ENCODE results near the gene MORC1. TPM values are rescaled to one million over a fixed set of nuclear protein-coding genes. Genes with fewer than 3 reads are reported as not detected.

Gene MORC1
- total RNA-seq, 6 experiments from 2014 or later = 0.07 to 0.16 (median 0.14) TPM; not detected in 2

GRCh38 chr3:109057616-109058015 is 60.3 kb downstream of the MORC1 start:
- WGBS (ENCODE audit: insufficient coverage, low coverage, low lambda C conversion rate, missing lambda C conversion rate) = 67% methylated on average over 3 of the region's 3 CpGs
- no peak for DNase-seq
- H3K9me3 ChIP-seq = no peaks in the 10 kb centered on the region
- no peaks in the 10 kb centered on the region for H3K36me3 ChIP-seq
- no peak for TF ChIP-seq CTCF (IDR thresholded peaks at IDR 0.05)
- intact Hi-C loops (cut with DNase I) = no loop called here
- ATAC-seq = no peak
- H3K27ac ChIP-seq = no peak overlapping the region
- no peaks in the 10 kb centered on the region for H3K27me3 ChIP-seq
- no peaks in the 10 kb centered on the region for H3K4me1 ChIP-seq
- no peak overlapping the region for H3K4me3 ChIP-seq

DNA sequence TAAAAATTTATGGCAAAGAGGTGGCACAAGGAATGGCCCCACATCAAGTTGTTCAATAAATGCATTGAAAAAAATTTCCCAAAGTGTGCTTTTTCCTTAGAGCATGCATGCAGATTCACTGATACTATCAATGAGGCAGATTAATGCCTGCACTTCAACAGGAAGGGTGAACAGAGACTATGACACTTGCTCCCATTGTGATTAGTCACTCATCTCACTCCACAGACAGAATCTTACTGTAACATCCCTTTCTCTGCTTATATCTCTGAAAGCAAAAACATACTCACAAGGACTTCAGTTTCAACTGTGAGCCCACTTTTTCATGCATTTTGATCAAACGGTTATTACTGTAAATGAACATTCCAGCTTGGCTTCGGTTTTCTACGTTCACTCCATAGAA is 60.9 kb downstream of the MORC1 start:
- no peak for DNase-seq
- Histone ChIP-seq H3K27ac (no peak overlapping the region), H3K36me3 (no peaks in the 10 kb centered on the region), H3K9me3 (no peaks in the 10 kb centered on the region), H3K4me3 (no peak overlapping the region), H3K27me3 (no peaks in the 10 kb centered on the region), H3K4me1 (no peaks in the 10 kb centered on the region)
- intact Hi-C loops (cut with DNase I) = no loop called here
- TF ChIP-seq POLR2A (IDR thresholded peaks at IDR 0.05) = no peak
- no peak for TF ChIP-seq CTCF (IDR thresholded peaks at IDR 0.05)
- no peak for ATAC-seq
- 84% methylated on average over 3 of the region's 3 CpGs for WGBS (ENCODE audit: insufficient coverage, low coverage, low lambda C conversion rate, missing lambda C conversion rate)

GRCh38 chr3:109050591-109051167 is 67.3 kb downstream of the MORC1 start:
- H3K27me3 ChIP-seq = no peaks in the 10 kb centered on the region
- no peak overlapping the region for H3K4me3 ChIP-seq
- TF ChIP-seq CTCF (IDR thresholded peaks at IDR 0.05) (peak; percentile 62 to 76 (median 69)), POLR2A (IDR thresholded peaks at IDR 0.05) (no peak)
- WGBS (ENCODE audit: insufficient coverage, low coverage, low lambda C conversion rate, missing lambda C conversion rate) = 25% methylated on average over 3 of the region's 3 CpGs
- no peak for DNase-seq
- no peaks in the 10 kb centered on the region for H3K9me3 ChIP-seq
- H3K4me1 ChIP-seq = no peaks in the 10 kb centered on the region
- intact Hi-C loops (cut with DNase I) = no loop called here
- H3K27ac ChIP-seq = no peak overlapping the region
- peak; percentile 73 to 86 (median 84) for ATAC-seq
- no peaks in the 10 kb centered on the region for H3K36me3 ChIP-seq

DNA sequence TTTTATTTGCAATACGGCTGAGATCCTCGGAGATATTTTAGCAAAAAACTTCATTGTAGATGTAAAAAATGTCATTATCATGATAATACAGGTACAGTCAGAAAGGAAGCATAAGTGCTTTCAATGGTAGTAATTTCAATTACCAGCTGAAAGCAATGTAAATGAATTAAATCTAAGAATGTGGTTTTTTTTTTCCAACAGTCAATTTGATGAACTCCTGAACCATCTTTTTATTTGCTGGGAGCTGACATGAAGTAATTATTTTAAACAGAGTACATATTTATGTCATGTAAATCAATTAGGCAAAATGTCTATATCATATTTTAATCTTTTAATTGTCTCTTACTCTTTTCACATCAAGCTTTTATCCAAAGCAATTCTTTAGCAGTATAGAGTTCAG is 70.6 kb downstream of the MORC1 start:
- WGBS (ENCODE audit: insufficient coverage, low coverage, low lambda C conversion rate, missing lambda C conversion rate) = 65% methylated on average over 2 of the region's 2 CpGs
- H3K4me1 ChIP-seq = no peaks in the 10 kb centered on the region
- H3K4me3 ChIP-seq = no peak overlapping the region
- intact Hi-C loops (cut with DNase I) = no loop called here
- H3K9me3 ChIP-seq = no peaks in the 10 kb centered on the region
- H3K27ac ChIP-seq = no peak overlapping the region
- H3K36me3 ChIP-seq = no peaks in the 10 kb centered on the region
- H3K27me3 ChIP-seq = no peaks in the 10 kb centered on the region
- DNase-seq (no peak), ATAC-seq (no peak)
- TF ChIP-seq CTCF (IDR thresholded peaks at IDR 0.05) (no peak), POLR2A (IDR thresholded peaks at IDR 0.05) (no peak)
